GM23338 (cell line): ENCODE data around the gene LMX1B. TPM values are rescaled to one million over a fixed set of nuclear protein-coding genes. Genes with fewer than 3 reads are reported as not detected.

ENCODE experiments used
- ATAC-seq: fragments of 200-7000 bp; cut with Tn5 transposase; 3 replicates; pipeline ENCODE4 v1.9.1; 2020
- DNase-seq: peaks from one replicate; pipeline ENCODE4 v3.0.0-alpha.2; 2015; ENCODE audit warnings: low spot score
- H2AFZ ChIP-seq: fragments of 200-600 bp; sonication (generic); 2 replicates; pipeline ENCODE4 v1.8.0; 2016; ENCODE audit warnings: antibody characterized with exemption, mild to moderate bottlenecking, moderate library complexity
- H3F3A ChIP-seq: fragments of 200-600 bp; sonication (generic); replicated peaks from 2 replicates; pipeline ENCODE4 v1.8.0; 2017; ENCODE audit warnings: antibody characterized with exemption, mixed run types, low read depth
- H3K27ac ChIP-seq: fragments of 200-600 bp; sonication (generic); 2 replicates; pipeline ENCODE4 v1.6.1; 2016; ENCODE audit warnings: low read depth
- H3K27me3 ChIP-seq: fragments of 200-600 bp; sonication (generic); 2 replicates; pipeline ENCODE4 v1.8.0; 2016; ENCODE audit warnings: mild to moderate bottlenecking, mixed run types, moderate library complexity; ENCODE audit not compliant: insufficient read depth
- H3K36me3 ChIP-seq: fragments of 200-600 bp; sonication (generic); 2 replicates; pipeline ENCODE4 v1.8.0; 2016; ENCODE audit warnings: mild to moderate bottlenecking; ENCODE audit not compliant: insufficient read depth
- H3K4me1 ChIP-seq: fragments of 200-600 bp; sonication (generic); 2 replicates; pipeline ENCODE4 v1.8.0; 2016; ENCODE audit warnings: mild to moderate bottlenecking, moderate library complexity; ENCODE audit not compliant: insufficient read depth
- H3K4me2 ChIP-seq: fragments of 200-600 bp; sonication (generic); 2 replicates; pipeline ENCODE4 v1.7.1; 2017; ENCODE audit warnings: mixed run types
- H3K4me3 ChIP-seq: fragments of 200-600 bp; sonication (generic); 2 replicates; pipeline ENCODE4 v1.6.1; 2016; ENCODE audit warnings: mixed run types
- H3K79me2 ChIP-seq: fragments of 200-600 bp; sonication (generic); replicated peaks from 2 replicates; pipeline ENCODE4 v1.8.0; 2017; ENCODE audit warnings: mild to moderate bottlenecking; ENCODE audit not compliant: insufficient read depth
- H3K9me2 ChIP-seq: fragments of 200-600 bp; sonication (generic); 2 replicates; pipeline ENCODE4 v1.8.0; 2017; ENCODE audit not compliant: insufficient read depth
- H4K20me1 ChIP-seq: fragments of 200-600 bp; sonication (generic); replicated peaks from 2 replicates; pipeline ENCODE4 v1.8.0; 2017; ENCODE audit warnings: mild to moderate bottlenecking; ENCODE audit not compliant: insufficient read depth
- H3K27ac Mint-ChIP-seq: 2 replicates; pipeline ENCODE4 v1.8.0; 2020; ENCODE audit warnings: inconsistent platforms, mild to moderate bottlenecking, moderate library complexity, mixed read lengths
- H3K27me3 Mint-ChIP-seq: 3 replicates; pipeline ENCODE4 v1.8.0; 2022; ENCODE audit warnings: low read depth, mild to moderate bottlenecking, moderate library complexity, mixed read lengths, inconsistent platforms; ENCODE audit not compliant: insufficient read depth, poor library complexity
- H3K36me3 Mint-ChIP-seq: 3 replicates; pipeline ENCODE4 v1.8.0; 2021; ENCODE audit warnings: low read depth, mild to moderate bottlenecking, inconsistent platforms, moderate library complexity, mixed read lengths
- H3K4me1 Mint-ChIP-seq: 3 replicates; pipeline ENCODE4 v1.8.0; 2020; ENCODE audit warnings: mild to moderate bottlenecking, inconsistent platforms, mixed read lengths
- H3K4me3 Mint-ChIP-seq: 3 replicates; pipeline ENCODE4 v1.8.0; 2021; ENCODE audit warnings: moderate library complexity, mild to moderate bottlenecking, inconsistent platforms, mixed read lengths
- H3K9me3 Mint-ChIP-seq: 3 replicates; pipeline ENCODE4 v1.8.0; 2020; ENCODE audit warnings: moderate library complexity, mild to moderate bottlenecking, inconsistent platforms, mixed read lengths
- CREB1 ChIP-seq: fragments of 250-450 bp; sonication (Bioruptor Pico); IDR thresholded peaks from 2 replicates; pipeline ENCODE4 v1.5.0; 2020; ENCODE audit warnings: low read depth, mild to moderate bottlenecking, moderate library complexity
- EZH2 ChIP-seq: fragments of 200-600 bp; sonication (generic); IDR thresholded peaks from one replicate; pipeline ENCODE4 v1.8.0; 2017; ENCODE audit warnings: antibody characterized with exemption, mild to moderate bottlenecking, low read depth; ENCODE audit not compliant: unreplicated experiment
- EZH2phosphoT487 ChIP-seq: fragments of 200-600 bp; sonication (generic); IDR thresholded peaks from one replicate; pipeline ENCODE4 v1.8.1; 2018; ENCODE audit warnings: antibody characterized with exemption; ENCODE audit not compliant: unreplicated experiment
- JUNB ChIP-seq: IDR thresholded peaks from one replicate; pipeline ENCODE4 v1.6.1; 2016; ENCODE audit warnings: antibody characterized with exemption; ENCODE audit not compliant: unreplicated experiment
- polyA plus RNA-seq: library from polyadenylated mRNA; unstranded; fragments of >200 nt; fragmentation: Nextera tagmentation; extraction: Ambion mirVana; gene quantifications from 2 replicates; pipeline ENCODE4 v1.2.1, GENCODE V29; 2016
- total RNA-seq: library from RNA; depleted of rRNA; stranded (reverse); fragments of >200 nt; shearing (Covaris generic); gene quantifications from 2 replicates; pipeline ENCODE4 v1.2.3, GENCODE V29; 2014
- TF ChIP-seq, protein P1 (sequence below): fragments of 250-450 bp; sonication (Bioruptor Pico); IDR thresholded peaks from 2 replicates; pipeline ENCODE4 v1.5.0; 2020; ENCODE audit warnings: mild to moderate bottlenecking, moderate library complexity

The LMX1B gene
- total and polyA plus RNA-seq, 2 experiments from 2014 or later, result 0.08 to 0.21 TPM

DNA sequence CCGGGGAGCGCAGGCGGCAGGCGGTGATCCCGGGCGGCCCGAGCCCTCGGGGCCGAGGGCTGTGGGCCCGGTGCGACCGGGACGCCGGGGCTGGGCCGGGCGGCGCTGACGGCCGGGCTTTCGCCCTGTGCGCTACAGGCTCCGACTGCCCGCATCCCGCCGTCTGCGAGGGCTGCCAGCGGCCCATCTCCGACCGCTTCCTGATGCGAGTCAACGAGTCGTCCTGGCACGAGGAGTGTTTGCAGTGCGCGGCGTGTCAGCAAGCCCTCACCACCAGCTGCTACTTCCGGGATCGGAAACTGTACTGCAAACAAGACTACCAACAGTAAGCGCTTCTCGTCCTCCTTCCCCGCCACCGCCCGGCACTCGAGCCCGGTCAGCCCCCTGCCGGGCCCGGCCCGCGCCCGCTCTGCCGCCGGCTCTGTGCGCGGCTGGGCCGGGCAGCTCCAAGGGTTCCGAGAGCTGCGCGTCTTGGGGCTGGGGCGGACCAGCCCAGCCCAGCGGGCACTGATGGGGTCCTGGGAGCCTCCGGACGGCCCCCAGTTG is 1.6 kb downstream of the LMX1B start:
- H3K27ac Mint-ChIP-seq, result no peak overlapping the region
- DNase-seq (peak; percentile 67), ATAC-seq (peak; percentile 1; the same call in 2 of the 3 replicates)
- Histone ChIP-seq H3K27me3 (peaks cover 94% of the 10 kb centered on the region), H3K79me2 (no peaks in the 10 kb centered on the region), H3F3A (peaks cover 25% of the 10 kb centered on the region), H3K4me3 (peak overlapping the region; percentile 50), H3K9me2 (no peaks in the 10 kb centered on the region), H2AFZ (peak overlapping the region; percentile 23; the same call in 1 of the 2 replicates), H3K36me3 (no peaks in the 10 kb centered on the region), H3K4me2 (peak overlapping the region; percentile 85), H4K20me1 (peaks cover 10% of the 10 kb centered on the region; the same call in 1 of the 2 replicates), H3K4me1 (peaks cover 58% of the 10 kb centered on the region), H3K27ac (no peak overlapping the region)
- TF ChIP-seq, protein P1, sequence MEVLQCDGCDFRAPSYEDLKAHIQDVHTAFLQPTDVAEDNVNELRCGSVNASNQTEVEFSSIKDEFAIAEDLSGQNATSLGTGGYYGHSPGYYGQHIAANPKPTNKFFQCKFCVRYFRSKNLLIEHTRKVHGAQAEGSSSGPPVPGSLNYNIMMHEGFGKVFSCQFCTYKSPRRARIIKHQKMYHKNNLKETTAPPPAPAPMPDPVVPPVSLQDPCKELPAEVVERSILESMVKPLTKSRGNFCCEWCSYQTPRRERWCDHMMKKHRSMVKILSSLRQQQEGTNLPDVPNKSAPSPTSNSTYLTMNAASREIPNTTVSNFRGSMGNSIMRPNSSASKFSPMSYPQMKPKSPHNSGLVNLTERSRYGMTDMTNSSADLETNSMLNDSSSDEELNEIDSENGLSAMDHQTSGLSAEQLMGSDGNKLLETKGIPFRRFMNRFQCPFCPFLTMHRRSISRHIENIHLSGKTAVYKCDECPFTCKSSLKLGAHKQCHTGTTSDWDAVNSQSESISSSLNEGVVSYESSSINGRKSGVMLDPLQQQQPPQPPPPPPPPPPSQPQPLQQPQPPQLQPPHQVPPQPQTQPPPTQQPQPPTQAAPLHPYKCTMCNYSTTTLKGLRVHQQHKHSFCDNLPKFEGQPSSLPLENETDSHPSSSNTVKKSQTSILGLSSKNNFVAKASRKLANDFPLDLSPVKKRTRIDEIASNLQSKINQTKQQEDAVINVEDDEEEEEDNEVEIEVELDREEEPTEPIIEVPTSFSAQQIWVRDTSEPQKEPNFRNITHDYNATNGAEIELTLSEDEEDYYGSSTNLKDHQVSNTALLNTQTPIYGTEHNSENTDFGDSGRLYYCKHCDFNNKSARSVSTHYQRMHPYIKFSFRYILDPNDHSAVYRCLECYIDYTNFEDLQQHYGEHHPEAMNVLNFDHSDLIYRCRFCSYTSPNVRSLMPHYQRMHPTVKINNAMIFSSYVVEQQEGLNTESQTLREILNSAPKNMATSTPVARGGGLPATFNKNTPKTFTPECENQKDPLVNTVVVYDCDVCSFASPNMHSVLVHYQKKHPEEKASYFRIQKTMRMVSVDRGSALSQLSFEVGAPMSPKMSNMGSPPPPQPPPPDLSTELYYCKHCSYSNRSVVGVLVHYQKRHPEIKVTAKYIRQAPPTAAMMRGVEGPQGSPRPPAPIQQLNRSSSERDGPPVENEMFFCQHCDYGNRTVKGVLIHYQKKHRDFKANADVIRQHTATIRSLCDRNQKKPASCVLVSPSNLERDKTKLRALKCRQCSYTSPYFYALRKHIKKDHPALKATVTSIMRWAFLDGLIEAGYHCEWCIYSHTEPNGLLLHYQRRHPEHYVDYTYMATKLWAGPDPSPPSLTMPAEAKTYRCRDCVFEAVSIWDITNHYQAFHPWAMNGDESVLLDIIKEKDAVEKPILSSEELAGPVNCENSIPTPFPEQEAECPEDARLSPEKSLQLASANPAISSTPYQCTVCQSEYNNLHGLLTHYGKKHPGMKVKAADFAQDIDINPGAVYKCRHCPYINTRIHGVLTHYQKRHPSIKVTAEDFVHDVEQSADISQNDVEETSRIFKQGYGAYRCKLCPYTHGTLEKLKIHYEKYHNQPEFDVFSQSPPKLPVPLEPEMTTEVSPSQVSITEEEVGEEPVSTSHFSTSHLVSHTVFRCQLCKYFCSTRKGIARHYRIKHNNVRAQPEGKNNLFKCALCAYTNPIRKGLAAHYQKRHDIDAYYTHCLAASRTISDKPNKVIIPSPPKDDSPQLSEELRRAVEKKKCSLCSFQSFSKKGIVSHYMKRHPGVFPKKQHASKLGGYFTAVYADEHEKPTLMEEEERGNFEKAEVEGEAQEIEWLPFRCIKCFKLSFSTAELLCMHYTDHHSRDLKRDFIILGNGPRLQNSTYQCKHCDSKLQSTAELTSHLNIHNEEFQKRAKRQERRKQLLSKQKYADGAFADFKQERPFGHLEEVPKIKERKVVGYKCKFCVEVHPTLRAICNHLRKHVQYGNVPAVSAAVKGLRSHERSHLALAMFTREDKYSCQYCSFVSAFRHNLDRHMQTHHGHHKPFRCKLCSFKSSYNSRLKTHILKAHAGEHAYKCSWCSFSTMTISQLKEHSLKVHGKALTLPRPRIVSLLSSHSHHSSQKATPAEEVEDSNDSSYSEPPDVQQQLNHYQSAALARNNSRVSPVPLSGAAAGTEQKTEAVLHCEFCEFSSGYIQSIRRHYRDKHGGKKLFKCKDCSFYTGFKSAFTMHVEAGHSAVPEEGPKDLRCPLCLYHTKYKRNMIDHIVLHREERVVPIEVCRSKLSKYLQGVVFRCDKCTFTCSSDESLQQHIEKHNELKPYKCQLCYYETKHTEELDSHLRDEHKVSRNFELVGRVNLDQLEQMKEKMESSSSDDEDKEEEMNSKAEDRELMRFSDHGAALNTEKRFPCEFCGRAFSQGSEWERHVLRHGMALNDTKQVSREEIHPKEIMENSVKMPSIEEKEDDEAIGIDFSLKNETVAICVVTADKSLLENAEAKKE (CRISPR knock-in tag), result no peak
- no peak for TF ChIP-seq JUNB
- TF ChIP-seq EZH2, result peak; percentile 97
- TF ChIP-seq CREB1 (CRISPR knock-in tag), result no peak
- TF ChIP-seq EZH2phosphoT487, result peak; percentile 96
- H3K4me3 Mint-ChIP-seq, result peak overlapping the region; percentile 60; the same call in 2 of the 3 replicates
- H3K4me1 Mint-ChIP-seq, result peaks cover 53% of the 10 kb centered on the region
- H3K9me3 Mint-ChIP-seq, result peaks cover 3% of the 10 kb centered on the region; the same call in 1 of the 3 replicates
- H3K36me3 Mint-ChIP-seq, result no peaks in the 10 kb centered on the region
- H3K27me3 Mint-ChIP-seq, result peaks cover 91% of the 10 kb centered on the region
